Measurements from ENCODE around the gene XAF1. TPM values are rescaled to one million over a fixed set of nuclear protein-coding genes. Genes with fewer than 3 reads are reported as not detected.
"Not testable (repeated sequence)": the region's sequence is repeated elsewhere in the genome, so short reads cannot be mapped to it uniquely, and the experiment has no call there.

The XAF1 gene
- total RNA-seq, 1 donor from 2014 or later: 2.5 TPM

DNA sequence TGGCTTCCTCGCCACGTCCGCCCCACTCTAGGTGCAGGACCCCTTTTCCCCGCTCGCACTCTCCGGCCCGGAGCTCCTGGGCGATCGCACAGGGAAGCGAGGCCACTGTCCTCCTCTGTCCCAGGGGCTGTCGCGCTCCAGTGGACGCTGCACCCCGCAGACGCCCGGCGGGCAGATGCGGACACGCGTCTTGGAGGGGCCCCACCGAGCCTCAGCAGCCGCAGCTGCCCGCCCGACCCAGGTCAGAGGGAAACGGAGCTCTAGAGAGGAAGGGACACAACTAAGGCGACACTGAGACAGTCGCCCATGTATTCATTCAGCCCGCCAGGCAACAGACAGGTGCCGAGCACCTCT is 42.0 kb upstream of the XAF1 start:
- Histone ChIP-seq H3K4me3 (ENCODE audit: low read depth, low read length) (no peak overlapping the region), H3K36me3 (ENCODE audit: control insufficient read depth, insufficient read depth, low read length) (no peaks in the 10 kb centered on the region), H3K27me3 (ENCODE audit: control insufficient read depth, insufficient read depth, low read length) (peaks cover 33% of the 10 kb centered on the region)
- DNase-seq (ENCODE audit: low read depth): no peak
- TF ChIP-seq, protein P1, sequence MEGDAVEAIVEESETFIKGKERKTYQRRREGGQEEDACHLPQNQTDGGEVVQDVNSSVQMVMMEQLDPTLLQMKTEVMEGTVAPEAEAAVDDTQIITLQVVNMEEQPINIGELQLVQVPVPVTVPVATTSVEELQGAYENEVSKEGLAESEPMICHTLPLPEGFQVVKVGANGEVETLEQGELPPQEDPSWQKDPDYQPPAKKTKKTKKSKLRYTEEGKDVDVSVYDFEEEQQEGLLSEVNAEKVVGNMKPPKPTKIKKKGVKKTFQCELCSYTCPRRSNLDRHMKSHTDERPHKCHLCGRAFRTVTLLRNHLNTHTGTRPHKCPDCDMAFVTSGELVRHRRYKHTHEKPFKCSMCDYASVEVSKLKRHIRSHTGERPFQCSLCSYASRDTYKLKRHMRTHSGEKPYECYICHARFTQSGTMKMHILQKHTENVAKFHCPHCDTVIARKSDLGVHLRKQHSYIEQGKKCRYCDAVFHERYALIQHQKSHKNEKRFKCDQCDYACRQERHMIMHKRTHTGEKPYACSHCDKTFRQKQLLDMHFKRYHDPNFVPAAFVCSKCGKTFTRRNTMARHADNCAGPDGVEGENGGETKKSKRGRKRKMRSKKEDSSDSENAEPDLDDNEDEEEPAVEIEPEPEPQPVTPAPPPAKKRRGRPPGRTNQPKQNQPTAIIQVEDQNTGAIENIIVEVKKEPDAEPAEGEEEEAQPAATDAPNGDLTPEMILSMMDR (IDR thresholded peaks at IDR 0.05; ENCODE audit: insufficient read depth, low read length, poor library complexity, severe bottlenecking): no peak

DNA sequence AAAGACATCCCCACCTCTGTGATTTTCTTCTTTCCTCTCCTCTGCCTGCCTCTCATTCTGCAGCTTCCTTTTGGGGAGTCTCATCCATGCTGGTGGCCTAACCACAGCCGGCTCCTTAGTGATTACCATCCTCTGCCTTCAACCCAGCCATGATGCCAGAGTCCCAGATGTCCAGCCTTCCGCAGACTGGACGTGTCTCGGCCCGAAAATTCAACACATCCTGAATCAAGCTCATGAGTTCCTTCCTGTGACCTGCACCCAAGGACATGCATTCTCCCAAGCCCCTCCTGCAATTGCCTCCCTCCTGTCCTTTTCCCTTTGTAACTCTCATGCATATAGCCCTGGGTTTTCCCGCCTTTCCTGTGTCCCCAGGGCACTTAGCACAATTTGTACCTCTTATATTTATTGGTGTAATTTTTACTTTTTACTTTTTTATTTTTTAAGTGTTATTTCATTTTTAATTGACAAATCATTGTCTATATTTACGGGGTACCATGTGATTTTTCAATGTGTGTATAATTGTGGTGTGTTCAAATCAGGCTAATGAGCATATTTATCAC is 41.5 kb upstream of the XAF1 start:
- Histone ChIP-seq H3K27me3 (ENCODE audit: control insufficient read depth, insufficient read depth, low read length) (peaks cover 33% of the 10 kb centered on the region), H3K36me3 (ENCODE audit: control insufficient read depth, insufficient read depth, low read length) (no peaks in the 10 kb centered on the region), H3K4me3 (ENCODE audit: low read depth, low read length) (no peak overlapping the region)
- TF ChIP-seq, protein P1 (IDR thresholded peaks at IDR 0.05; ENCODE audit: insufficient read depth, low read length, poor library complexity, severe bottlenecking): no peak
- no peak for DNase-seq (ENCODE audit: low read depth)

DNA sequence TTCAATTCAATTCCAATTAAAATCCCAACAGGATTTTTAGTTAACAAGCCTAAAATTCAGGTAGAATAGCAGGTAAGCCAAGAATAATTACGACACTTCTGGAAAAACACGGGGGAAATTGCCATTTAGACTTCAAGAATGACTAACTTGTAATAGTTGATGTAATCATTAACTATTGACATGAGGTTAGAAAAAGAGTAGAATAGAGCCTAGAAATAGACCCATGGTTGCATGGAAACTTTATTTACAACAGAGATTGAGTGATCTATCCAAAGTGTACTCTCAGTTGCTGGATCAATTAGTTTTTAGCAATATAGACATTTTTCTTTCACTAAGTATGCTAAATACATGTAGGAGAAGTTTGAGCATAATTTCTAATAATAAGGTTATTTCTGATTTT is 39.1 kb upstream of the XAF1 start:
- no peak for DNase-seq (ENCODE audit: low read depth)
- TF ChIP-seq, protein P1 (IDR thresholded peaks at IDR 0.05; ENCODE audit: insufficient read depth, low read length, poor library complexity, severe bottlenecking): no peak
- Histone ChIP-seq H3K27me3 (ENCODE audit: control insufficient read depth, insufficient read depth, low read length) (peaks cover 24% of the 10 kb centered on the region), H3K4me3 (ENCODE audit: low read depth, low read length) (no peak overlapping the region), H3K36me3 (ENCODE audit: control insufficient read depth, insufficient read depth, low read length) (no peaks in the 10 kb centered on the region)

DNA sequence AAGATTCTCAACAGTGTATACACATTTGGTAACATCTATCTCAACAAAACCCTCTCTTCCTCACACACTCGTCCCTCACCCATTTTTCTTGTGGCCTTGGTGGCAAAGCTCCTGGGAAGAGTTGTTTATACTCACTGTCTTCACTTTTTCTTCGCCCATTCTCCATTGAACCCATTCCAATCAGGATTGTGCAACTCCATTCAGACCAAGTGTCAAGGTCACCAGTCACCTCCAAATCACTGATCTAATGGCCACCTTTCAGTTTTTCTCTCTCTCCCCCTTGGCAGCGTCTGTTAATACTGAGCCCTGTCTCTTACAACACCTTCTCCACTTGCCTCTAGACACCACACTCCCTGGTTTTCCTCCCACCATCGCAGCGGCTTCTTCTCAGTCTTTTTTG is 34.1 kb upstream of the XAF1 start:
- Histone ChIP-seq H3K27me3 (ENCODE audit: control insufficient read depth, insufficient read depth, low read length) (no peaks in the 10 kb centered on the region), H3K4me3 (ENCODE audit: low read depth, low read length) (no peak overlapping the region), H3K36me3 (ENCODE audit: control insufficient read depth, insufficient read depth, low read length) (no peaks in the 10 kb centered on the region)
- DNase-seq (ENCODE audit: low read depth): no peak
- TF ChIP-seq, protein P1 (IDR thresholded peaks at IDR 0.05; ENCODE audit: insufficient read depth, low read length, poor library complexity, severe bottlenecking): no peak

DNA sequence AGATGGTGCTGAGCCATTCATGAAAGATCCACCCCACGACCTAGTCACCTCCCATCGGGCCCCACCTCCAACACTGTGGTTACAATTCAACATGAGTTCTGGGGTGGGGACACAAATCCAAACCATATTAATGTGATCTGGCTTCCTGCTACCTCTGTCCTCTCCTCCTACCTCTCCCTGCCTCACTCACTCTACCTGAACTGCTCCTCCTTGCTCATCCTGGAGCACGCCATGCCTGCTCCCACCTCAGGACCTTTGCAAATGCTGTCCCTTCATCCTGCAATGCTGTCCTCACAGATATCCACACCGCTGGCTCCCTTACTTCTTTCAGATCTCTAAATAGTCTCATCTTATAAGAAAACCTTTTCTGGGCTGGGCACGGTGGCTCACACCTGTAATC is 31.8 kb upstream of the XAF1 start:
- DNase-seq (ENCODE audit: low read depth): no peak
- Histone ChIP-seq H3K27me3 (ENCODE audit: control insufficient read depth, insufficient read depth, low read length) (no peaks in the 10 kb centered on the region), H3K4me3 (ENCODE audit: low read depth, low read length) (no peak overlapping the region), H3K36me3 (ENCODE audit: control insufficient read depth, insufficient read depth, low read length) (no peaks in the 10 kb centered on the region)
- TF ChIP-seq, protein P1 (IDR thresholded peaks at IDR 0.05; ENCODE audit: insufficient read depth, low read length, poor library complexity, severe bottlenecking): no peak

DNA sequence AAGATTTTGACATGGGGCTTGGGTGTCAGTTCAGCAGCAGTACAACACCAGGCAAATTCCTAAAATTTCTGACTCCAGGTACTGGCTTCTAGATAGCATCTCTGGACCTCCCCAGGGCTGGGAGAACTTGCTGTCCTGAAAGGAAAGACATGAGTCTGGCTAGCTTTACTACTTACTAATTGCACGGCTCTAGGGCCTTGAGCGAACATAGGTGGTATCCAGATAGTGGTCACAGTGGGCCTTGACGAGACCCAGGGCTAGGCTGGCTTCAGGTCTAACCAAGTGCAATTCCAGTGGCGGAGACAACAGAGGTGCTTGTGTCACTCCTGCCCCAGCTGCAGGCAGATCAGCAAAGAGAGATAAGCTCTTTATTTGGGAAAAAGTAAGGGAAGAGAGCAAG is 26.3 kb upstream of the XAF1 start:
- Histone ChIP-seq H3K4me3 (ENCODE audit: low read depth, low read length) (no peak overlapping the region), H3K27me3 (ENCODE audit: control insufficient read depth, insufficient read depth, low read length) (no peaks in the 10 kb centered on the region), H3K36me3 (ENCODE audit: control insufficient read depth, insufficient read depth, low read length) (no peaks in the 10 kb centered on the region)
- TF ChIP-seq, protein P1 (IDR thresholded peaks at IDR 0.05; ENCODE audit: insufficient read depth, low read length, poor library complexity, severe bottlenecking): no peak
- DNase-seq (ENCODE audit: low read depth): no peak

DNA sequence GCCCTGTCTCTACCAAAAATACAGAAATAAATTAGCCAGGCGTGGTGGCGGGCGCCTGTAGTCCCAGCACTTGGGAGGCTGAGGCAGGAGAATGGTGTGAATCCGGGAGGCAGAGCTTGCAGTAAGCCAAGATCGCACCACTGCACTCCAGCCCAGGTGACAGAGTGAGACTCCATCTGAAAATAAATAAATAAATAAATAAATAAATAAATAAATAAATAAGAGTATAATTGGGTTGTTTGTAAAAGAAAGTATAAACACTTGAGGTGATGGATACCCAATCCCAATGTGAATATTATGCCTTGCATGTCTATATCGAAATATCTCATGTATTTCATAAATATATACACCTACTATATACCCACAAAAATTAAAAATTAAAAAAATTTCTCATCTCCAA is 9.2 kb upstream of the XAF1 start:
- not testable (repeated sequence) for H3K36me3 ChIP-seq (ENCODE audit: control insufficient read depth, insufficient read depth, low read length); DNase-seq (ENCODE audit: low read depth)

More for the DNA sequence above, 9.2 kb upstream of the XAF1 start:
- not testable (repeated sequence) for H3K27me3 ChIP-seq (ENCODE audit: control insufficient read depth, insufficient read depth, low read length); H3K4me3 ChIP-seq (ENCODE audit: low read depth, low read length)

Measured in kidney epithelial cell (primary cell).